Measurements from ENCODE around the gene ATG7. TPM values are rescaled to one million over a fixed set of nuclear protein-coding genes. Genes with fewer than 3 reads are reported as not detected.

The ATG7 gene
- total and polyA plus RNA-seq, 2 experiments from 2014 or later, result 22.2 to 22.9 TPM

- peaks cover 14% of the 10 kb centered on the region for H3K4me1 ChIP-seq (ENCODE audit: low read depth)
- H3K36me3 ChIP-seq, result no peaks in the 10 kb centered on the region
- no peak for TF ChIP-seq CTCF (IDR thresholded peaks at IDR 0.05; ENCODE audit: low read depth, low read length)
- H3K4me3 ChIP-seq, result no peak overlapping the region
- H3K9me3 ChIP-seq (ENCODE audit: low read depth), result no peaks in the 10 kb centered on the region
- H3K27me3 ChIP-seq, result no peaks in the 10 kb centered on the region
- no peak overlapping the region for H3K27ac ChIP-seq
- peak in 1 of 2 donors; percentile 72 for DNase-seq (ENCODE audit: low read depth in 1 of 2, low spot score in 1 of 2)
These were observed 276.5 kb downstream of the ATG7 start for GRCh38 chr3:11548721-11549131.

GRCh38 chr3:11549580-11550140, 277.5 kb downstream of the ATG7 start:
- Histone ChIP-seq H3K4me3 (no peak overlapping the region), H3K36me3 (no peaks in the 10 kb centered on the region), H3K27ac (no peak overlapping the region), H3K4me1 (ENCODE audit: low read depth) (peaks cover 6% of the 10 kb centered on the region), H3K9me3 (ENCODE audit: low read depth) (no peaks in the 10 kb centered on the region), H3K27me3 (no peaks in the 10 kb centered on the region)
- TF ChIP-seq CTCF (IDR thresholded peaks at IDR 0.05; ENCODE audit: low read depth, low read length), result no peak
- DNase-seq (ENCODE audit: low read depth in 1 of 2, low spot score in 1 of 2), result no peak

- H3K4me1 ChIP-seq (ENCODE audit: low read depth), result no peaks in the 10 kb centered on the region
- H3K36me3 ChIP-seq, result peaks cover 3% of the 10 kb centered on the region
- no peak for TF ChIP-seq CTCF (IDR thresholded peaks at IDR 0.05; ENCODE audit: low read depth, low read length)
- no peak for DNase-seq (ENCODE audit: low read depth in 1 of 2, low spot score in 1 of 2)
- H3K27me3 ChIP-seq, result no peaks in the 10 kb centered on the region
- no peak overlapping the region for H3K4me3 ChIP-seq
- H3K9me3 ChIP-seq (ENCODE audit: low read depth), result no peaks in the 10 kb centered on the region
- no peak overlapping the region for H3K27ac ChIP-seq
These were observed 278.8 kb downstream of the ATG7 start for GRCh38 chr3:11551036-11551435.

GRCh38 chr3:11552289-11553264, 280.4 kb downstream of the ATG7 start:
- H3K36me3 ChIP-seq, result peaks cover 9% of the 10 kb centered on the region
- no peaks in the 10 kb centered on the region for H3K9me3 ChIP-seq (ENCODE audit: low read depth)
- H3K4me1 ChIP-seq (ENCODE audit: low read depth), result no peaks in the 10 kb centered on the region
- H3K27me3 ChIP-seq, result no peaks in the 10 kb centered on the region
- no peak overlapping the region for H3K4me3 ChIP-seq
- peak overlapping the region; percentile 57 for H3K27ac ChIP-seq
- no peak for DNase-seq (ENCODE audit: low read depth in 1 of 2, low spot score in 1 of 2)
- no peak for TF ChIP-seq CTCF (IDR thresholded peaks at IDR 0.05; ENCODE audit: low read depth, low read length)

- no peaks in the 10 kb centered on the region for H3K27me3 ChIP-seq
- no peak for TF ChIP-seq CTCF (IDR thresholded peaks at IDR 0.05; ENCODE audit: low read depth, low read length)
- no peaks in the 10 kb centered on the region for H3K9me3 ChIP-seq (ENCODE audit: low read depth)
- no peak overlapping the region for H3K4me3 ChIP-seq
- H3K36me3 ChIP-seq, result peaks cover 19% of the 10 kb centered on the region
- peak in 1 of 2 donors; percentile 33 for DNase-seq (ENCODE audit: low read depth in 1 of 2, low spot score in 1 of 2)
- H3K4me1 ChIP-seq (ENCODE audit: low read depth), result no peaks in the 10 kb centered on the region
- H3K27ac ChIP-seq, result peak overlapping the region; percentile 43
These were observed 281.4 kb downstream of the ATG7 start for GRCh38 chr3:11553436-11554235.

Data from cardiac muscle cell (in vitro differentiated cells and primary cell).